Measurements from ENCODE around the gene KPNB1.

DNA sequence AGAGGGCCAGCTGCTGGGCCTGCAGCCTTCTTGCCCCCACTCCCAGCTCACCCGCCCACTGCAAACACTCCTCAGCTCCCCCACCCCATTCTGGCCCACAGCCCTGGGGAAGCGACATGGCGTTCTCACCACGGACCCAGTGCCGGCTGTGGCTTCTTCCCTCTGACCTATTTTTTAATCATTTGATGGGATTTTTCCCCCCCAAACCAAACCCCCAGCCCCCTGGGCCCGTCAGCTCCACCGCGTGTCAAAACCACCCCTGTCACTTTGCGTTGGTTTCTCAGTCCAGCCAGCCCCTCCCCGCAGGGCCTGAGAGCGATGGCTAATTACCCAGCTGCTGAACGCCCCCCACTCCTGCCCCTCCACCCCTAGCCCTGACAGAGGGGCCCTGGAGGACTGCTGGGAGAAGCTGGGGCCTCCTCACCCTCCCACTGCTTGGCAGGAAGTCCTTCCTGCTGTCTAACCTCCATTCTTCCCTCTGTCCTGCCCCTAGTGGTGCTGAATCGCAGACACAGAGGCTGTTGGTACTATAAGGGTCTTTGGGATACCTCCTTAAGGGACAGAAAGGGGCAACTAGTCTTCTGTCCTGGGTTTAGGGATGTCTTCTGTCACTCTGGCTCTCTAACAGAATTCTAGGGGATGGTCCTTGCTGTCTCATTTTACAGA is 75.9 kb downstream of the KPNB1 start:
- TF ChIP-seq, protein P1, sequence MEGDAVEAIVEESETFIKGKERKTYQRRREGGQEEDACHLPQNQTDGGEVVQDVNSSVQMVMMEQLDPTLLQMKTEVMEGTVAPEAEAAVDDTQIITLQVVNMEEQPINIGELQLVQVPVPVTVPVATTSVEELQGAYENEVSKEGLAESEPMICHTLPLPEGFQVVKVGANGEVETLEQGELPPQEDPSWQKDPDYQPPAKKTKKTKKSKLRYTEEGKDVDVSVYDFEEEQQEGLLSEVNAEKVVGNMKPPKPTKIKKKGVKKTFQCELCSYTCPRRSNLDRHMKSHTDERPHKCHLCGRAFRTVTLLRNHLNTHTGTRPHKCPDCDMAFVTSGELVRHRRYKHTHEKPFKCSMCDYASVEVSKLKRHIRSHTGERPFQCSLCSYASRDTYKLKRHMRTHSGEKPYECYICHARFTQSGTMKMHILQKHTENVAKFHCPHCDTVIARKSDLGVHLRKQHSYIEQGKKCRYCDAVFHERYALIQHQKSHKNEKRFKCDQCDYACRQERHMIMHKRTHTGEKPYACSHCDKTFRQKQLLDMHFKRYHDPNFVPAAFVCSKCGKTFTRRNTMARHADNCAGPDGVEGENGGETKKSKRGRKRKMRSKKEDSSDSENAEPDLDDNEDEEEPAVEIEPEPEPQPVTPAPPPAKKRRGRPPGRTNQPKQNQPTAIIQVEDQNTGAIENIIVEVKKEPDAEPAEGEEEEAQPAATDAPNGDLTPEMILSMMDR (tag by site-specific recombination; IDR thresholded peaks at IDR 0.05): no peak
- TF ChIP-seq YY1 (tag by site-specific recombination; IDR thresholded peaks at IDR 0.05) (no peak), MZF1 (tag by site-specific recombination; IDR thresholded peaks at IDR 0.05; ENCODE audit: borderline replicate concordance) (no peak)
